Right lobe of liver (tissue), 4 donors: Measurements from ENCODE around the gene PIP5K1B.

Source experiments
- CTCF ChIP-seq, 4 donors: fragments of 200-600 bp in 3 of 4; fragments of 450-650 bp in 1 of 4; IDR thresholded peaks; one replicate each; pipeline versions ENCODE4 v1.5.1 to v1.8.0; 2016 to 2022; ENCODE audit warnings: antibody characterized with exemption in 4 of 4, mild to moderate bottlenecking in 2 of 4
- POLR2A ChIP-seq: fragments of 450-650 bp; IDR thresholded peaks from one replicate; pipeline ENCODE4 v1.6.1; 2017; ENCODE audit warnings: antibody characterized with exemption, mild to moderate bottlenecking
- donor health status: DM: no; HTN: no; CAD: no.
- donor health status: DM: no; HTN: no; CAD: no.
- donor health status: DM: no; HTN: yes; CAD: no.

GRCh38 chr9:68727636-68728035, 22.6 kb downstream of the PIP5K1B start:
- TF ChIP-seq CTCF (IDR thresholded peaks at IDR 0.05): no peak
- TF ChIP-seq POLR2A: no peak
